Dermis microvascular lymphatic vessel endothelial cell (primary cell): Measurements from ENCODE around the gene ANKRD44. TPM values are rescaled to one million over a fixed set of nuclear protein-coding genes. Genes with fewer than 3 reads are reported as not detected.

Experiments used
- DNase-seq, 2 donors: peaks; one replicate each; pipeline versions ENCODE4 v3.0.0 to v3.0.0-alpha.2; 2010; ENCODE audit warnings: low read depth in 2 of 2
- total RNA-seq: library from RNA; depleted of rRNA; stranded (reverse); fragments of >200 nt; gene quantifications from 2 replicates; pipeline ENCODE4 v1.2.1, GENCODE V29; 2014

Gene ANKRD44
- total RNA-seq, 1 donor from 2014 or later, result 3.6 TPM

DNA sequence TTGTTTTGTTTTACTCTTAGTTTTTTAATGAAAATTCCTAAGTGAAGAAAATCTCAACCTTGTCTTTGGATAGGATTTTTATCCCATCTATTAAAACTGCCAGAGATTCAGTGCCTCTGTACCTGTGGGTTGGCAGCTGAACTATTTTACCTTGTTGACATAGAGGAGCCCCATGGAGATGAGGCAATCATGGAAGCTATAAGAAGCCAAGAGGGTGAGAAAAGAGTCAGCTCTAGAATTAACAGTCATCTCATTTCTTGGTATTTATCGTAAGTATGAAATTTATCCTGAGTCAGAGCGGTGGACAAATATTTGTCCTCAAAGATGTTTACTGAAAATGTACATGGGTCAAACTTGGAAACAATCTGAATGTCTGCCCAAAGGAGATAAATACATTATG, 348.3 kb downstream of the ANKRD44 start:
- DNase-seq, result no peak

DNA sequence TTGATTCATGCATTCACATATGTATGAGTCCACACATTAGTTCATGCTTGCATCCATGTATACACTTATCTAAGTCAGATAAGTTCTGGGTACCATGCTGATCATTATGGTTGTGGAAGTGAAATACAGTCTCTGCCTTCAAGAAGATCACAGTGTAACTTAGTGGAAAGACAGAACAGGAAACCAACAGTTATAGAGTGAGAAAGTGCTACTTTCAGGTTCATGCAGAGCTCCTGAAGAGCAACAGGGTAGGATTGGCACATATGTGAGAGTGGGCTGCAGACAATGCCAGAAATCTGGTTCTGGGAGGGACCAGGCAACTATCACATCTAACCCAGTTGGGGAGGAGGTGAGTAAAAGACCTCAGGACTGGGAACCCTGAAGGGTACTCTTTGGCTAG, 348.7 kb downstream of the ANKRD44 start:
- no peak for DNase-seq

- DNase-seq, result no peak
Measured at GRCh38 chr2:196959734-196960338, 350.7 kb downstream of the ANKRD44 start.

- no peak for DNase-seq
Measured at GRCh38 chr2:196959281-196959680, 351.3 kb downstream of the ANKRD44 start.

DNA sequence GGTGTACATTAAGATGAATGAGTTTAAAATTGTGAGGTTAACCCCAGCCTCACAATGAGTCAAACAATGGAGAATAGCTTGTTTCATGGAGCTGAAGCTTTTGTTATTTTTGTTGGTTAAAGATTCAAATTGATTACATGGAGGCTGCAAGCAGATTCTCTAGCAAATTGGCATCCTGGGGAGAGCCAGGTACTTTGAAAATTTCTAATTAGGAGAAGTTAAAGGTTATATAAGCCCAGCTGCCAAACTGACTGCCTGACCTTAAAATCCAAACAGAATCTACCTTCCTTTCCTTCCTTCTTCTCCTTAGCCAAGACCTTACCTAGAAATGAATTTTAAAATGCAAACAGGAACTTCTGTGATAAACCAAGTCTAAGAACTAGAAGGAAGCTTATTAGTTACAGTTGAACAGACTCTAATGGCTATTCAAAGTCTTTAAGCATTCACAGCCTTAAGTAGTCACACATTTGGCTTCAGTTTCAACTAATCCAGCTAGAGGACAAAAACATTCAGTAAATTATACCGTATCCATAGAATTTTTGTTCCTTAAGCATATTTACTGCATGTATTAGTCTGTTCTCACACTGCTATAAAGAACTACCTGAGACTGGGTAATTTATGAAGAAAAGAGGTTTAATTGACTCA, 352.6 kb downstream of the ANKRD44 start:
- DNase-seq, result no peak

- DNase-seq, result no peak
Measured at GRCh38 chr2:196957442-196957841, 353.1 kb downstream of the ANKRD44 start.

GRCh38 chr2:196956069-196956468, 354.5 kb downstream of the ANKRD44 start:
- no peak for DNase-seq

GRCh38 chr2:196955036-196955435, 355.5 kb downstream of the ANKRD44 start:
- no peak for DNase-seq

- no peak for DNase-seq
Measured at GRCh38 chr2:196954001-196954400, 356.6 kb downstream of the ANKRD44 start.

DNA sequence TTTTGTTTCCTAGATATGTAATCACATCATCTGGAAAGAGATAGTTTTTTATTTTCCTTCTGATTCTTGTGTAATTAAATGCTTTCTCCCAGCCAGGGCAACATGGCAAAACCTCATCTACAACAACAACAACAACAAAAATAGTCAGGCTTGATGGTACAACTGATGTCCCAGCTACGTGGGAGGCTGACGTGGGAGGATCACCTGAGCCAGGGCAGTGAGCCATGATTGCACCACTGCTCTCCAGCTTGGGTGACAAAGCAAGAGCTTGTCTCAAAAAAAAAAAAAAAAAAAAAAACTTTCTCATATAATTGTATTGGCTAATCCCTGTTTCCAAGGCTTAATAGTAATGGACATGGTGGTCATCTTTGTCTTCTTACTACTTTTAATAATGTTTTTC, 357.6 kb downstream of the ANKRD44 start:
- DNase-seq, result no peak

DNA sequence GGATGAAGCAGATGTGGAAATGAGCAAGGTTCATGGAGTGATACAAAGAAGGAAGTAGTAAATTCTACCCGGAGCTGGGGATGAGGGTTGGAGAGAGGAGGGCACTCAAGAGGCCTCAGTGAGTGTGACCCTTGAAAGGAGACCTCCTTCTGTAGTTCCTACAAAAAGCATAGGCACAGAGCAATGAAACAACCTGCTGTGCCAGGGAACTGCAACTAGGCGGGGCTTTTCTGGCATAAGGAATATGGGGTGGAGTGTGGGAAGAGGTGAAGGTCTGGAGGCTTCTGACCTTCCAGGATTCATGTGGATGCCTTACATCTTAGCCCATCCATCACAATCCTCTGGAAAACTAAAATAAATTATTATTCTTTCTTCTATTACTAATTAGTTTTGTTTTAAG, 358.6 kb downstream of the ANKRD44 start:
- no peak for DNase-seq

DNA sequence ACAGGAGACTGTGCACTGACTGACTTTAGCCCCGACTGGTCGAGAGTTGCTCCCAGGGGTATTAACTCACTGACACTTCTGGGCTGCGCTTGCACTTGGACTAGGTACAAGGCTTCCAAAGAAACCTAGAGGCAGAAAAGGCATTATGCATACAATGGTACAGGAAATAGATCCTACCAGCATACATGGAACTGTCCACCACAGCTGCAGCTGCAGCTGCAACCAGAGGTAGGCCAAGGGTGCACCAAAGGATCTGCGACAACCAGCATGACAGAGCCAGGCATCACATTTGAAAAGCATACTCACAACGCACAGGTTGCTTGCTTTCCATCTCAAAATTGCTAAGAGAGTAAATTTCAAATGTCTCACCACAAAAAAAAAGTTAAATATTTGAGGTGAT, 361.5 kb downstream of the ANKRD44 start:
- DNase-seq, result no peak

DNA sequence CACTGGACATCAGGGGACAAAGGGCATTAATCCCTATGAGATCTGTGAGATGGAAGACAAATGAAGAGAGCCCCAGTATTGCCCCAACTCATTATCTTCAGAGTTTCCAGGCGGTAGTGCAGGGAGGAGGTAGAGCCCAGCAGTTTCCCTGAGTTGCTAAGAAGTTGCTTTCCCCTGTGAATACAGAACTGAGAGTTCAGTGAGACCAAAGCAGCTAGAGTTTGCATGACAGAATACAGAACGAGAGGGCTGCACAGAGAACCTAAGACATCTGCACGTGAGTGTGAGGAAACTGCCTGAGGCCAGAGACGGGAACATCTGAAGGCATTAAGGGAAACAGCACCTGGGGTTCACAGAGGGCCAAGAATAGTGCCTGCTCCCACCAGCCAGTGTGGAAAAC, 366.0 kb downstream of the ANKRD44 start:
- no peak for DNase-seq

- DNase-seq, result no peak
Measured at GRCh38 chr2:196941398-196942078, 369.0 kb downstream of the ANKRD44 start.

GRCh38 chr2:196939371-196939770, 371.2 kb downstream of the ANKRD44 start:
- no peak for DNase-seq

Other genes with a start within 250 kb of the ANKRD44 start
- 140 and 150 TPM in 2 replicates for gene SF3B1, start 124.2 kb upstream of the ANKRD44 start, total RNA-seq
- 20.5 and 27.8 TPM in 2 replicates for gene COQ10B, start 142.8 kb upstream of the ANKRD44 start, total RNA-seq
- 92.3 and 136 TPM in 2 replicates for gene HSPD1, start 189.1 kb upstream of the ANKRD44 start, total RNA-seq
- 30.1 and 63.0 TPM in 2 replicates for gene HSPE1, start 189.6 kb upstream of the ANKRD44 start, total RNA-seq
- 28.2 and 28.8 TPM in 2 replicates for gene MOB4, start 205.3 kb upstream of the ANKRD44 start, total RNA-seq